HUES48 (cell line): Measurements from ENCODE around the gene FSTL4.

Experiments
- H3K27ac ChIP-seq: one replicate; pipeline ENCODE4 v1.7.0; 2013; ENCODE audit warnings: low read depth, low read length, inconsistent platforms
- H3K27me3 ChIP-seq: 2 replicates; pipeline ENCODE4 v1.6.1; 2013; ENCODE audit warnings: mild to moderate bottlenecking, low read length; ENCODE audit not compliant: control insufficient read depth, insufficient read depth
- H3K36me3 ChIP-seq: 2 replicates; pipeline ENCODE4 v1.6.1; 2013; ENCODE audit warnings: low read length; ENCODE audit not compliant: control insufficient read depth, insufficient read depth
- H3K4me1 ChIP-seq: 2 replicates; pipeline ENCODE4 v1.6.1; 2013; ENCODE audit warnings: mild to moderate bottlenecking, low read length; ENCODE audit not compliant: control insufficient read depth, insufficient read depth
- H3K4me3 ChIP-seq: 2 replicates; pipeline ENCODE4 v1.5.1; 2013; ENCODE audit warnings: mild to moderate bottlenecking, low read depth, low read length
- H3K9ac ChIP-seq: 2 replicates; pipeline ENCODE4 v1.6.1; 2013; ENCODE audit warnings: mild to moderate bottlenecking, low read depth, low read length, moderate library complexity
- H3K9me3 ChIP-seq: 2 replicates; pipeline ENCODE4 v1.6.1; 2013; ENCODE audit warnings: low read length; ENCODE audit not compliant: control insufficient read depth, insufficient read depth

The FSTL4 gene

DNA sequence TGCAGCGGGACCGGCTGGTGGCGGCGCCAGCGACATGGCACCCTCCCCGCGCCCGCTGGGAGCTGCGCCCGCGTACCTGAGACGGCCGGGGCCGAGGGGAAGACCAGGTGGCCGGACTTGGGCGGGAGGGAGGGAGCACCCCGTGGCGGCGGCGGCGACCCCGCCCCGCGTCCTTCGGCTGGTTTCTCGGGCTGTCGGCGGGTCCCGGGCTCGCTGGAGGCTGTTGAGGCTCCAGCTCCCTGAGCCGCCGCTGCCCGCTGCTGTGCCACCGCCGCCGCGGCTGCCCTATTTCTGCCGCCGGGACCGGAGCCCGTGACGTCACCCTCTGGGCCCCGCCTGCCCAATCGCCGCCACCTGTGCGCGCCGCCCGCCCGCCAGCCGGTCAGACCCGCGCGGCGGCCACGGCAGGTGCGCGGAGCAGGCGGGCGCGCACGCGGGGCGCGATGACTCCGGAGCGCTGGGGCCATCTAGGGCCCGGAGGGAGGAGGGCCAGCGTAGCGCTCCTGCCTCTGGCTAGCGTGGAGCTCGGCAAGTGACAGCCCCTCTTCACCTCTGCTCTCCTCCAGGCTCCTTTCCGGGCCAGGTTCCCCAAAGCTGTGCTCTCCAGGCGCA is at the start of gene FSTL4:
Gene FSTL4, minus strand, starts transcription at position 293 of the 612 bp plus-strand sequence.
- peaks cover 11% of the 10 kb centered on the region for H3K4me1 ChIP-seq
- H3K9ac ChIP-seq, result no peak within 1 kb of the TSS
- H3K27me3 ChIP-seq, result peaks cover 63% of the 10 kb centered on the region
- no peaks in the 10 kb centered on the region for H3K36me3 ChIP-seq
- no peak within 1 kb of the TSS for H3K27ac ChIP-seq
- peak within 1 kb of the TSS; percentile 62 for H3K4me3 ChIP-seq
- H3K9me3 ChIP-seq, result no peaks in the 10 kb centered on the region

DNA sequence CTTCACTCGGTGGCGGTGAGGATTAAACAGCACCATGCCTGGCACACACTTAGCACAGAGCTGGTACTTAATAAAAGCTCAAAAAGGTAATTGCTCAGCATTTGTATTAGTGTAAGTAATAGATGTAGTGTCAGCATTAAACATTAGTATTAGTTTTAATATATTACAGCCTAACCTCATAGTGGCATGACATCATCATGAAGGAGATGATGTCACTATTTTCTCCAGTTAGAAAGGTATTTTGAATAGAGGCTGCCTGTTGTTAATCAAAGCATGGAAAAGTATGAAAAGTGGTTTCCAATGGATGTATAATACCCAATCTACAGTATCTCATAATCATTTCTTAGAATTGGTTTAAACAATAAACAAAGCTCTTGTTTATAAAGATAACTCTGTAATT is 49.0 kb upstream of the FSTL4 start:
- Histone ChIP-seq H3K4me3 (no peak overlapping the region), H3K36me3 (no peaks in the 10 kb centered on the region), H3K27me3 (no peaks in the 10 kb centered on the region), H3K27ac (no peak overlapping the region), H3K4me1 (peaks cover 9% of the 10 kb centered on the region; the same call in 1 of the 2 replicates), H3K9me3 (no peaks in the 10 kb centered on the region), H3K9ac (no peak overlapping the region)

DNA sequence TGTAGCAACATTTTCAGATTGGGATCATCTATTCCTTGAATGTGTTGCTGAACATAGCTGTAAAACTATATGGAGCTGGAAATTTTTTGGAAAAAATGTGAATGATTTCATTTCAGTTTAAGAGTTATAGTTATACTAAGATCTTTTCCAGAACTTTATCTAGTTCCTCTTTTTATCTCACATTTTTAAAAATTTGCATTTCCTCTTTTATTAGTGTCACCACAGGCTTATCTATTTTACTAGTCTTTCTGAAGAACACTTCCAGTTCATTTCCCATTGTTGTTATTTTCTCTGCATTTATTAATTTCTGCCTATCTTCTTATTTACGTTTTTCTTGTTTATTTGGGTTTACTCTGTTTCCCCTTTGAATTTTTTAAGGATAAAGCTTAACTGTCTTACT is 46.0 kb upstream of the FSTL4 start:
- no peaks in the 10 kb centered on the region for H3K9me3 ChIP-seq
- no peak overlapping the region for H3K27ac ChIP-seq
- H3K4me1 ChIP-seq, result peaks cover 9% of the 10 kb centered on the region; the same call in 1 of the 2 replicates
- no peaks in the 10 kb centered on the region for H3K27me3 ChIP-seq
- H3K4me3 ChIP-seq, result no peak overlapping the region
- no peaks in the 10 kb centered on the region for H3K36me3 ChIP-seq
- H3K9ac ChIP-seq, result no peak overlapping the region

DNA sequence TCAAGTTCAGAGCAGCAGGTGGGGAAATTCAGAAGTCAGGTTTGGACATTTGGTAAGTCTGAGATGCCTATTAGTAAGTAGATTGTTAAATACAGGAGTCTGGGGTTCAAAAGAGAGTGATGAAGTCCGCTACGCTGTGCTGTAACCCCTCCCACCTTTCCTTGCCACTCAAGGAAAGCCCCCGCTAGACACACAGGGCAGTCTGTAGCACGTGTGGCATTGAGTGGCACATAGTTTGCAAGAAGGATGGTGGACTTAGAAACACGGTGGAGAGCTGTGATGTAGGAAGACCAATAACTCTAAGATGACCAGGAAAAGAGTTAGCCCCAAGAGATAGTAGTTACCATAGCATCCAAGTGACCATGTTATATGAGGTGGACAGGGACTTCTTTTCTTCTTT is 44.7 kb upstream of the FSTL4 start:
- H3K9me3 ChIP-seq, result no peaks in the 10 kb centered on the region
- H3K4me3 ChIP-seq, result no peak overlapping the region
- peaks cover 9% of the 10 kb centered on the region; the same call in 1 of the 2 replicates for H3K4me1 ChIP-seq
- no peak overlapping the region for H3K27ac ChIP-seq
- no peaks in the 10 kb centered on the region for H3K36me3 ChIP-seq
- no peaks in the 10 kb centered on the region for H3K27me3 ChIP-seq
- H3K9ac ChIP-seq, result no peak overlapping the region

DNA sequence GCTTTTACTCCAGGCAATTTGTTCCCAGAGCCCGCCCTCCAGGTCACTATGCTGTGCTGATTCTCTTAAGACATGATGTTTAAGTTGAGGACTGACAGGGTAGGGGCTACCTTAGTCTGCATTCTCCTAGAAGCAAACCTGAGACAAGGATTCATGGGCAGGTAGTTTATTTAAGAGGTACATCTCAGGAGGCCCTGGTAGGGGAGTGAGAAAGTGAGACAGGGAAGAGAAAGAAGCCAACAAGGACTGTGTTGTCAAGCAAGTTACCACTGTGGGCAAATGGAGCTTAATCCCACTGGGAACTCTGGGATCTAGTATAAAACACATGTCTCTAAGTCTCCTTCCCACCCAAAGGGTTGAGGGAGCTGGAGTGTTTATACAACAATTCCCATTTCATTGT is 43.6 kb upstream of the FSTL4 start:
- Histone ChIP-seq H3K36me3 (no peaks in the 10 kb centered on the region), H3K9ac (no peak overlapping the region), H3K4me3 (no peak overlapping the region), H3K27me3 (no peaks in the 10 kb centered on the region), H3K27ac (no peak overlapping the region), H3K9me3 (no peaks in the 10 kb centered on the region), H3K4me1 (peaks cover 9% of the 10 kb centered on the region; the same call in 1 of the 2 replicates)

DNA sequence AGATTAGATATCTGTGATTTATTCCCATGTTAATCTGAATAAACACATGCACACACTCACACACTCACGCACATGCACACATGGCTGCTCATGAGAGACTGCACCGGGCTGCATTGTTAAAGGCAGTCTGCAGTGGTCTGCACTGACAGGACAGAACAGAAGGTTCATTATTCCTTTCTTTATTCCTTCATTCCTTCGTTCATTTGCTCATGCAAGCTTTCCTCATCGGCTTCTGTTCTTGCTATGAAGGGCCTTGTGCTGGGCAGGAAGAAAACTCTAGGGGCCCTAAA is 41.4 kb upstream of the FSTL4 start:
- Histone ChIP-seq H3K36me3 (no peaks in the 10 kb centered on the region), H3K9ac (no peak overlapping the region)

DNA sequence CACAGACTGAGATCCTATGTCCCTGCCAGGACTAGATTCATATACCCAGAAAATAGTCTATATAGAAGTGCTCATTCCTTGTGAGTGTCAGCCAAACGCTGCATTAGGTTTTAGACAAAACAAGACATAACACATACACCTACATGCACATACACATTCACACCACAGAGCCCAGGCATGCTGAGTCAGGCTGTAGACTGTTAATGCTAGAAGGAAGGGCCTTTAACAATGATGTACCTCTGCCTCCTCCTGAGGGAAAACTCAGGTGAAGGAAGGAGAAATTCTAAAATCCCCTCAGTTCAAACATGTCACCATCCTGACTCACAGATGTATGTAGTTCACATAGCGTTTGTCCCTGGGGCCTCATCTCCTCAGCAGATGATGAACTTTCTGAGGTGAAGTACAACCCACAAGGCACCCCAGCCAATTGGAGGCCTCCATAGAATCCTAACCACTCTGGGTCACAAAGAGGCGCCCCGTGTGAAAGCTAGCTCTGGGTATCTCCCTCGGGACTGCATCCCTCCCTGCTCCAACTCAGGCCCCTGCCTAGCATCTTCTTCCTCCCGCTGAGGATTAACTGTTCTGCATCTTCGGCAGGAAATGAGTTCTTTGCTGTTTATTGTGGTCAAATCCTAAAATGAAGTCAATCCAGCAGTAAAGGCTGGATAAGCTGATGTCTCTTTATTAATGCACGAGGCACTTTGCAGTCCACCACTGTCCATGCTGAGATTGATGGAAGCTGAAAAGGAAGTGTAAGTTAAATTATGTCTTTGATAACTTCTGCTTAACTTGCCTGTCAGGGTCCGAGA is 40.8 kb upstream of the FSTL4 start:
- Histone ChIP-seq H3K36me3 (no peaks in the 10 kb centered on the region), H3K27me3 (no peaks in the 10 kb centered on the region), H3K4me1 (no peaks in the 10 kb centered on the region), H3K9ac (no peak overlapping the region), H3K27ac (no peak overlapping the region), H3K4me3 (no peak overlapping the region), H3K9me3 (no peaks in the 10 kb centered on the region)

More for the DNA sequence above, 41.4 kb upstream of the FSTL4 start:
- Histone ChIP-seq H3K27me3 (no peaks in the 10 kb centered on the region), H3K9me3 (no peaks in the 10 kb centered on the region), H3K4me1 (peaks cover 4% of the 10 kb centered on the region; the same call in 1 of the 2 replicates), H3K4me3 (no peak overlapping the region), H3K27ac (no peak overlapping the region)

DNA sequence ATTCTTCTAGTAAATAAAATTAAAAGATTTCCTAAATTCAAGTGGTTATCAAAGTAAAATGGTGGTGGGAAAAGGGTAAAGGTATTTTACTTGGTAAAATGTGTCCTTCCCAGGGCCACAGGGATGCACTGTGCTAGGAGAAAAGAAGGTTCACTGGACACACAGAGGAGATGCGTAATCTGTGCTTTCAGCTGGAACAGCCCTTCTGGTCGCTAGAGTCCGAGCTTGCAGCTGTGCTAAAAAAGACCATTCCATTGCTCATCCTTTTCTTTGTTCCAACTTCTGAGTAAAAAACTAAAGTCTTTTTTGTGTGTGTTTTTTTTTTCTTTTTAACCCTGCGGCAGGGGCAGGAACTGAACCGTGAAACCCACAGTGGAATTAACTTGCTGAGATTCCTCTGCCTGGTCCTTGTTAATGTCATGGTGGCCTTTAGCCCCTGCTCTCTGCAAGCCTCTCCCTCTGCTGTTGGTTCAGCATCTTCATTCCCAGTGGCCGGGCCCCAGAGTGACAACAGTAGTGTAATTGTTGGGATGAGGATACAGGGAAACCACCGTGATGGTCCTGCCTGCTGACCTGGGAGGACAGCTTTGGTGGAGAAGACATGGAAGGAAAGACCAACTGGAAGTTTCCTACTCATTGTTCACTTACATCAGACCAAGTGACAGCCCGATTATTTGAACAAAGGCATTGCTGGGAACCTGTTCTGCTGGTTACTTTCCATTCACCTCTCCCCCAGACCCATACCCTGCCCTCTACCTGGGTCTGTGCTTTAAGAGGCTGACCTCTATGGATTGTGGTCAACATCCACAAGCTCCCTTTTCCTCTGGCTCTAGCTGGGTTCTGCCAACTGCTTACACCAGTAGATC is 31.9 kb upstream of the FSTL4 start:
- H3K9me3 ChIP-seq, result no peaks in the 10 kb centered on the region
- no peaks in the 10 kb centered on the region for H3K36me3 ChIP-seq
- H3K9ac ChIP-seq, result no peak overlapping the region
- no peaks in the 10 kb centered on the region for H3K27me3 ChIP-seq
- no peaks in the 10 kb centered on the region for H3K4me1 ChIP-seq
- no peak overlapping the region for H3K4me3 ChIP-seq
- H3K27ac ChIP-seq, result no peak overlapping the region

DNA sequence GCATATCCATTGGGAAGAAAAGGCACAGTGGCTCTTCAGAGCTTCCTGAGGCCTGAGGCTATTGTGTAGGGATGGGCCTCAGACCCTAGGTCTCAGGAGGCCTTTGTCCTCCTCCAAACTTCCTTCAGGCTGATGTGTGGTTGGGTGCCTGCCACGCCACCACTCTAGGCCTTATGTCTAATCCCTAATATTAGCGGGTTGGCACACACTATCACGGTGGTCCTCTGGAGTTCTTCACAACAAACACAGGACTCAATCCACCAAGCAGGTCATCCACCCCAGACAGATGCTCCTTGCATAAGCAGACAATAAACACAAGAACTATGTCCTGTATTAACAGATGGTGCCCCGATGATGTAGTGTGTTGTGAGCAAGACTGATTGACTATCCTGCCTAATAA is 31.0 kb upstream of the FSTL4 start:
- Histone ChIP-seq H3K27me3 (no peaks in the 10 kb centered on the region), H3K4me3 (no peak overlapping the region), H3K27ac (no peak overlapping the region), H3K36me3 (no peaks in the 10 kb centered on the region), H3K4me1 (no peaks in the 10 kb centered on the region), H3K9me3 (no peaks in the 10 kb centered on the region), H3K9ac (no peak overlapping the region)

DNA sequence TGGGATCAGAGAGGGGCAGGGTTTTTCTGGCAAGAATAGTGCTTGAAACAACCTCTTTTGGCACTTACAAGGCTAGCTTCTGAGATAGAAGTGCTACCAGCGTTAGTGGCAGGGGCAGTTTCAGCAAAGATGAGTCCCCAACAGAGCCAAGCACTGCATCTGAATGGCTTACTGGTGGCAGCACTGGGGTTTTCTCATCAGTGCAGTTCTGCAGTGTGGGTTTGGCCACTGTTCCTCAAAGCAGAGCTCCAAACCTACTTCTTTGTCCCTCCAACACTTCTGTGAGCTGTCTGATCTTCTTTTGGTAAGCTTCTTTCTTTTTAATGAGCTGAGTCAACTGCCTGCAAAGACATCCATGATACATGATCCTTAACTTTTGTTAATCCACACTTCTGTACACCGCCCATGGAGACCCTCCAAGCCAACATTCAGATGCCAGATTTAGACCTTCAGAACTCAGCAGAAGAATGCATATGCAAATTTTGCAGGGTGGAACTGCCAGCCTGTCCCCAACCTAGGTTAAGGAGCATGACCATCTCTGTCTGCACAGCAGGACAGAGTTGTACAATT is 29.9 kb upstream of the FSTL4 start:
- Histone ChIP-seq H3K36me3 (no peaks in the 10 kb centered on the region), H3K9me3 (no peaks in the 10 kb centered on the region), H3K4me3 (no peak overlapping the region), H3K4me1 (no peaks in the 10 kb centered on the region), H3K27ac (no peak overlapping the region), H3K27me3 (no peaks in the 10 kb centered on the region), H3K9ac (no peak overlapping the region)
